H1 (cell line): ENCODE data around the gene GIN1. TPM values are rescaled to one million over a fixed set of nuclear protein-coding genes. Genes with fewer than 3 reads are reported as not detected.

ENCODE experiments used
- CTCF ChIA-PET: fragments of 300-600 bp; sonication (Branson Sonifier 250); formaldehyde crosslinking; loops from one replicate; lab custom pipeline; 2021; ENCODE audit not compliant: partially characterized antibody; lab: Charles Lee
- POLR2A ChIA-PET: fragments of 300-600 bp; sonication (Branson Sonifier 250); formaldehyde crosslinking; loops from one replicate; lab custom pipeline; 2021; ENCODE audit warnings: inconsistent platforms; ENCODE audit not compliant: partially characterized antibody; lab: Charles Lee
- DNase-seq, 2 experiments: peaks; one replicate each; pipeline versions ENCODE4 v3.0.0 to v3.0.0-alpha.2; 2010 to 2022; ENCODE audit warnings: low spot score in 2 of 2, low read depth in 1 of 2, mixed read lengths in 1 of 2
- FAIRE-seq: peaks from 2 replicates; lab custom pipeline; 2011; peaks lifted over from hg19 to GRCh38; lab: Jason Lieb, UNC
- H2AFZ ChIP-seq: 2 replicates; pipeline ENCODE4 v1.8.1; 2012; ENCODE audit warnings: low read length, inconsistent platforms
- H2AK5ac ChIP-seq: 2 replicates; pipeline ENCODE4 v1.6.1; 2013; ENCODE audit warnings: low read depth, low read length
- H2BK120ac ChIP-seq: replicated peaks from 2 replicates; pipeline ENCODE3; 2013; ENCODE audit warnings: low read depth, low read length, inconsistent platforms
- H2BK12ac ChIP-seq: 2 replicates; pipeline ENCODE4 v1.6.1; 2013; ENCODE audit warnings: low read depth, low read length
- H2BK15ac ChIP-seq: 2 replicates; pipeline ENCODE4 v1.6.1; 2013; ENCODE audit warnings: low read length
- H2BK20ac ChIP-seq: 2 replicates; pipeline ENCODE4 v1.6.1; 2013; ENCODE audit warnings: low read length
- H2BK5ac ChIP-seq: 2 replicates; pipeline ENCODE4 v1.6.1; 2013; ENCODE audit warnings: low read depth, low read length
- H3K14ac ChIP-seq: 2 replicates; pipeline ENCODE4 v1.6.1; 2013; ENCODE audit warnings: inconsistent platforms; ENCODE audit not compliant: insufficient read length
- H3K18ac ChIP-seq: 2 replicates; pipeline ENCODE4 v1.6.1; 2013; ENCODE audit warnings: low read length; ENCODE audit errors: extremely low read depth
- H3K23ac ChIP-seq: 2 replicates; pipeline ENCODE4 v1.6.1; 2013; ENCODE audit warnings: inconsistent platforms; ENCODE audit not compliant: insufficient read length
- H3K23me2 ChIP-seq: 2 replicates; pipeline ENCODE4 v1.6.1; 2013; ENCODE audit warnings: low read depth, low read length
- H3K27ac ChIP-seq: 2 replicates; pipeline ENCODE4 v1.6.1; 2011; ENCODE audit warnings: low read depth, low read length, inconsistent platforms
- H3K27me3 ChIP-seq, 4 experiments: replicated peaks in 1 of 4; 1 replicate in 1 of 4; 2 replicates in 3 of 4; pipeline versions ENCODE4 v1.6.1 to v1.8.1; 2011 to 2013; ENCODE audit warnings: low read length in 3 of 4, mild to moderate bottlenecking in 3 of 4, inconsistent platforms in 2 of 4, mixed read lengths in 2 of 4, moderate library complexity in 1 of 4; ENCODE audit not compliant: control insufficient read depth in 3 of 4, insufficient read depth in 3 of 4; ENCODE audit errors: extremely low read depth in 1 of 4
- H3K36me3 ChIP-seq, 4 experiments: 2 replicates each; pipeline versions ENCODE4 v1.6.1 to v1.8.1; 2011 to 2013; ENCODE audit warnings: mild to moderate bottlenecking in 4 of 4, low read length in 3 of 4, moderate library complexity in 2 of 4, control low read depth in 1 of 4, inconsistent platforms in 1 of 4; ENCODE audit not compliant: insufficient read depth in 4 of 4, control insufficient read depth in 2 of 4
- H3K4ac ChIP-seq: replicated peaks from 2 replicates; pipeline ENCODE3; 2013; ENCODE audit warnings: low read length, low read depth, mixed read lengths, inconsistent platforms; ENCODE audit not compliant: insufficient read length
- H3K4me1 ChIP-seq, 4 experiments: replicated peaks in 1 of 4; 1 replicate in 1 of 4; 2 replicates in 3 of 4; pipeline versions ENCODE4 v1.6.1 to v1.8.1; 2011 to 2013; ENCODE audit warnings: low read length in 3 of 4, inconsistent platforms in 2 of 4, mixed read lengths in 1 of 4; ENCODE audit not compliant: insufficient read depth in 4 of 4, control insufficient read depth in 3 of 4
- H3K4me2 ChIP-seq, 2 experiments: 2 replicates each; pipeline versions ENCODE4 v1.6.1 to v1.8.1; 2011 to 2013; ENCODE audit warnings: low read depth in 2 of 2, low read length in 2 of 2, control low read depth in 1 of 2, inconsistent platforms in 1 of 2, mild to moderate bottlenecking in 1 of 2; ENCODE audit not compliant: insufficient read depth in 1 of 2
- H3K4me3 ChIP-seq, 4 experiments: fragments of 200-600, 300-600 bp in 1 of 4; sonication (generic), shearing (Covaris generic), sonication (Bioruptor Twin) in 1 of 4; 2 replicates each; pipeline versions ENCODE4 v1.5.1 to v1.8.1; 2011 to 2016; ENCODE audit warnings: low read length in 4 of 4, low read depth in 3 of 4, control low read depth in 2 of 4, inconsistent platforms in 2 of 4, mild to moderate bottlenecking in 2 of 4, mixed read lengths in 1 of 4, moderate library complexity in 1 of 4; ENCODE audit not compliant: insufficient read depth in 2 of 4; ENCODE audit errors: extremely low read depth in 1 of 4
- H3K56ac ChIP-seq: replicated peaks from 2 replicates; pipeline ENCODE3; 2013; ENCODE audit warnings: low read depth, mild to moderate bottlenecking, mixed read lengths, low read length, inconsistent platforms; ENCODE audit not compliant: insufficient read length
- H3K79me1 ChIP-seq: 2 replicates; pipeline ENCODE4 v1.6.1; 2013; ENCODE audit warnings: low read depth, low read length, control low read depth
- H3K79me2 ChIP-seq, 2 experiments: 2 replicates each; pipeline versions ENCODE4 v1.6.1 to v1.8.1; 2012 to 2013; ENCODE audit warnings: low read length in 2 of 2, mild to moderate bottlenecking in 2 of 2, inconsistent platforms in 1 of 2; ENCODE audit not compliant: insufficient read depth in 2 of 2, control insufficient read depth in 1 of 2
- H3K9ac ChIP-seq, 4 experiments: replicated peaks in 1 of 4; 1 replicate in 1 of 4; 2 replicates in 3 of 4; pipeline versions ENCODE4 v1.6.1 to v1.8.1; 2011 to 2013; ENCODE audit warnings: low read depth in 3 of 4, low read length in 3 of 4, control low read depth in 2 of 4, mild to moderate bottlenecking in 2 of 4, moderate library complexity in 2 of 4, inconsistent platforms in 1 of 4; ENCODE audit errors: extremely low read depth in 1 of 4
- H3K9me3 ChIP-seq, 2 experiments: 2 replicates each; pipeline versions ENCODE4 v1.6.1 to v1.8.1; 2012 to 2013; ENCODE audit warnings: mild to moderate bottlenecking in 2 of 2, moderate library complexity in 2 of 2, control low read depth in 1 of 2, inconsistent platforms in 1 of 2, low read depth in 1 of 2, low read length in 1 of 2, mixed read lengths in 1 of 2; ENCODE audit not compliant: insufficient read depth in 2 of 2
- H4K20me1 ChIP-seq, 2 experiments: replicated peaks in 1 of 2; 2 replicates each; pipeline versions ENCODE3 to v1.8.1; 2011 to 2013; ENCODE audit warnings: inconsistent platforms in 2 of 2, low read length in 2 of 2, mild to moderate bottlenecking in 1 of 2; ENCODE audit not compliant: insufficient read depth in 2 of 2, control insufficient read depth in 1 of 2
- H4K5ac ChIP-seq: 2 replicates; pipeline ENCODE4 v1.6.1; 2013; ENCODE audit warnings: low read length, low read depth, mixed read lengths, inconsistent platforms; ENCODE audit not compliant: insufficient read length
- H4K8ac ChIP-seq: 2 replicates; pipeline ENCODE4 v1.8.0; 2013; ENCODE audit warnings: mild to moderate bottlenecking, moderate library complexity, low read length, inconsistent platforms; ENCODE audit not compliant: insufficient read depth; ENCODE audit errors: extremely low read depth
- H4K91ac ChIP-seq: replicated peaks from 2 replicates; pipeline ENCODE3; 2013; ENCODE audit warnings: low read length, mixed read lengths, inconsistent platforms; ENCODE audit not compliant: insufficient read length
- CTBP2 ChIP-seq: IDR thresholded peaks from 2 replicates; pipeline ENCODE4 v1.7.0; 2011; ENCODE audit warnings: borderline replicate concordance, mild to moderate bottlenecking, moderate library complexity, mixed read lengths, low read length; ENCODE audit not compliant: insufficient read depth, insufficient read length
- EGR1 ChIP-seq: IDR thresholded peaks from 2 replicates; pipeline ENCODE4 v1.6.1; 2011; ENCODE audit warnings: low read depth, low read length, borderline replicate concordance
- FOSL1 ChIP-seq: IDR thresholded peaks from 2 replicates; pipeline ENCODE4 v1.6.1; 2011; ENCODE audit warnings: mild to moderate bottlenecking, low read depth, low read length, moderate library complexity; ENCODE audit not compliant: insufficient read depth
- HDAC2 ChIP-seq, 2 experiments: fragments of 300-600 bp in 1 of 2; sonication (generic) in 1 of 2; IDR thresholded peaks; 2 replicates each; pipeline ENCODE4 v1.6.1; 2011 to 2012; ENCODE audit warnings: low read depth in 2 of 2, low read length in 2 of 2, mild to moderate bottlenecking in 2 of 2, moderate library complexity in 2 of 2, borderline replicate concordance in 1 of 2, inconsistent platforms in 1 of 2
- MAFK ChIP-seq: IDR thresholded peaks from 2 replicates; pipeline ENCODE4 v1.6.1; 2012; ENCODE audit warnings: low read depth, mild to moderate bottlenecking, improper control_type of control experiment, low read length
- POLR2A ChIP-seq, 2 experiments: IDR thresholded peaks; 1 replicate in 1 of 2; 2 replicates in 1 of 2; pipeline ENCODE4 v1.6.1; 2011; ENCODE audit warnings: low read depth in 2 of 2, low read length in 2 of 2, mild to moderate bottlenecking in 2 of 2; ENCODE audit errors: control extremely low read depth in 1 of 2
- RFX5 ChIP-seq: IDR thresholded peaks from 2 replicates; pipeline ENCODE4 v1.6.1; 2011; ENCODE audit warnings: low read depth, low read length, improper control_type of control experiment, borderline replicate concordance
- RNF2 ChIP-seq: fragments of 200-900, 300-1000 bp; sonication (generic); IDR thresholded peaks from 2 replicates; pipeline ENCODE4 v1.7.1; 2016; ENCODE audit warnings: borderline replicate concordance, low read depth, mild to moderate bottlenecking, antibody characterized with exemption, low read length; ENCODE audit not compliant: poor library complexity, severe bottlenecking; ENCODE audit errors: missing control alignments
- SIRT6 ChIP-seq: IDR thresholded peaks from one replicate; pipeline ENCODE4 v1.7.1; 2012; ENCODE audit warnings: low read length, inconsistent platforms
- SP2 ChIP-seq: IDR thresholded peaks from 2 replicates; pipeline ENCODE4 v1.6.1; 2012; ENCODE audit warnings: mild to moderate bottlenecking, low read length, inconsistent platforms
- TCF12 ChIP-seq: IDR thresholded peaks from 2 replicates; pipeline ENCODE4 v1.6.1; 2011; ENCODE audit warnings: low read depth, mild to moderate bottlenecking, low read length
- polyA plus RNA-seq, 7 experiments: library from polyadenylated mRNA; depleted of rRNA in 3 of 7; stranded (reverse) in 5 of 7; unstranded in 2 of 7; fragments of >200 nt in 5 of 7; fragments of 200-250 nt in 2 of 7; gene quantifications; 1 replicate in 5 of 7; 2 replicates in 1 of 7; 4 replicates in 1 of 7; pipeline versions ENCODE4 v1.2.1 to v1.2.3, GENCODE V29; 2011 to 2013; ENCODE audit warnings: missing spikeins in 2 of 7, mixed read lengths in 2 of 7
- total RNA-seq: library from RNA; stranded (reverse); fragmentation: NEBNext Ultra II Directional; extraction: Animal tissue kit (Norgen Biotek cat#: 25700); gene quantifications from 2 replicates; pipeline ENCODE4 v1.2.1, GENCODE V29; 2021

GIN1 gene
- total and polyA plus RNA-seq, 2 of the 8 experiments (the other 6 are each of a cell fraction or from before 2014, with no cell fraction given): 1.9 to 7.1 TPM

- Histone ChIP-seq H2AFZ (no peak overlapping the region), H3K14ac (no peak overlapping the region), H3K27ac (no peak overlapping the region), H4K5ac (no peak overlapping the region), H3K56ac (no peak overlapping the region), H2AK5ac (no peak overlapping the region), H3K79me2 (no peaks in the 10 kb centered on the region), H3K4ac (no peak overlapping the region), H2BK5ac (no peak overlapping the region), H2BK20ac (no peak overlapping the region), H3K9ac (no peak overlapping the region), H3K4me2 (no peak overlapping the region), H3K79me1 (no peaks in the 10 kb centered on the region), H2BK15ac (no peak overlapping the region), H2BK12ac (no peak overlapping the region), H3K18ac (no peak overlapping the region), H3K4me3 (no peak overlapping the region), H3K23ac (no peak overlapping the region), H4K20me1 (no peaks in the 10 kb centered on the region), H4K91ac (no peak overlapping the region), H3K23me2 (no peaks in the 10 kb centered on the region), H3K4me1 (no peaks in the 10 kb centered on the region), H3K36me3 (peaks cover 0 to 4% (median 0%) of the 10 kb centered on the region in 4 experiments; a peak in 1 of 8 replicates), H4K8ac (no peak overlapping the region), H2BK120ac (no peak overlapping the region), H3K9me3 (no peaks in the 10 kb centered on the region), H3K27me3 (no peaks in the 10 kb centered on the region)
- ChIA-PET CTCF (interaction anchor here (0.6 to 1.0 kb wide), 4 partner anchors 11 to 541 kb away, joined by 3 to 4 read pairs (median 4); no protein-coding TSS in a partner anchor), POLR2A (no interaction called here)
- DNase-seq (no peak), FAIRE-seq (no peak)
- no peak for TF ChIP-seq RFX5
- no peak for TF ChIP-seq SIRT6
- TF ChIP-seq EGR1: no peak
- TF ChIP-seq TCF12: no peak
- TF ChIP-seq HDAC2 (IDR thresholded peaks at IDR 0.05; ENCODE audit: borderline replicate concordance in 1 of 2, low read depth in 2 of 2, low read length in 2 of 2): no peak
- no peak for TF ChIP-seq RNF2
- no peak for TF ChIP-seq MAFK
- TF ChIP-seq FOSL1: no peak
- no peak for TF ChIP-seq CTBP2
- no peak for TF ChIP-seq POLR2A (IDR thresholded peaks at IDR 0.05; ENCODE audit: control extremely low read depth in 1 of 2, low read depth in 2 of 2, low read length in 2 of 2)
- TF ChIP-seq SP2: no peak
Observed at GRCh38 chr5:103166706-103167105, 46.8 kb upstream of the GIN1 start.
